H9 (cell line): ENCODE measurements around the gene CPT1A. TPM values are rescaled to one million over a fixed set of nuclear protein-coding genes. Genes with fewer than 3 reads are reported as not detected.

Experiments used
- DNase-seq: peaks from one replicate; pipeline ENCODE4 v3.0.0-alpha.2; 2017
- H2AFZ ChIP-seq: one replicate; pipeline ENCODE4 v1.6.1; 2013; ENCODE audit warnings: mild to moderate bottlenecking, low read length, control low read depth, moderate library complexity
- H2AK5ac ChIP-seq: 2 replicates; pipeline ENCODE4 v1.6.1; 2013; ENCODE audit warnings: low read length, control low read depth, mixed read lengths; ENCODE audit not compliant: insufficient read length
- H2BK120ac ChIP-seq: one replicate; pipeline ENCODE4 v1.6.1; 2013; ENCODE audit warnings: low read depth, mild to moderate bottlenecking, low read length, control low read depth, inconsistent platforms; ENCODE audit not compliant: poor library complexity, severe bottlenecking
- H2BK12ac ChIP-seq: 2 replicates; pipeline ENCODE4 v1.6.1; 2013; ENCODE audit warnings: low read length, control low read depth, mixed read lengths, low read depth; ENCODE audit not compliant: insufficient read length
- H2BK15ac ChIP-seq: 2 replicates; pipeline ENCODE4 v1.6.1; 2013; ENCODE audit warnings: low read depth, low read length, control low read depth
- H2BK20ac ChIP-seq: one replicate; pipeline ENCODE4 v1.6.1; 2013; ENCODE audit warnings: low read depth, mild to moderate bottlenecking, low read length, control low read depth, inconsistent platforms; ENCODE audit not compliant: poor library complexity, severe bottlenecking
- H2BK5ac ChIP-seq: 2 replicates; pipeline ENCODE4 v1.6.1; 2013; ENCODE audit warnings: low read length, control low read depth, mixed read lengths; ENCODE audit not compliant: insufficient read length
- H3K14ac ChIP-seq: 2 replicates; pipeline ENCODE4 v1.6.1; 2013; ENCODE audit warnings: low read length, control low read depth; ENCODE audit not compliant: insufficient read depth
- H3K18ac ChIP-seq: 2 replicates; pipeline ENCODE4 v1.6.1; 2013; ENCODE audit warnings: low read depth, mild to moderate bottlenecking, mixed read lengths, low read length, control low read depth; ENCODE audit not compliant: insufficient read length
- H3K23ac ChIP-seq: 2 replicates; pipeline ENCODE4 v1.6.1; 2013; ENCODE audit warnings: low read length, control low read depth, mixed read lengths, low read depth; ENCODE audit not compliant: insufficient read length
- H3K23me2 ChIP-seq: 2 replicates; pipeline ENCODE4 v1.6.1; 2013; ENCODE audit warnings: low read depth, mild to moderate bottlenecking, mixed read lengths, low read length, control low read depth; ENCODE audit not compliant: insufficient read length, poor library complexity, severe bottlenecking
- H3K27ac ChIP-seq: 2 replicates; pipeline ENCODE4 v1.5.1; 2013; ENCODE audit warnings: low read length, control low read depth, mixed read lengths, low read depth; ENCODE audit not compliant: insufficient read length
- H3K27me3 ChIP-seq: 2 replicates; pipeline ENCODE4 v1.6.1; 2013; ENCODE audit warnings: low read length, control low read depth, inconsistent platforms; ENCODE audit not compliant: insufficient read depth
- H3K4ac ChIP-seq: 2 replicates; pipeline ENCODE4 v1.6.1; 2013; ENCODE audit warnings: low read depth, mild to moderate bottlenecking, control low read depth, inconsistent platforms, low read length, moderate library complexity
- H3K4me1 ChIP-seq: 2 replicates; pipeline ENCODE4 v1.6.1; 2013; ENCODE audit warnings: low read length, control low read depth, inconsistent platforms; ENCODE audit not compliant: insufficient read depth
- H3K4me2 ChIP-seq: 2 replicates; pipeline ENCODE4 v1.6.1; 2013; ENCODE audit warnings: low read length, control low read depth, mixed read lengths; ENCODE audit not compliant: insufficient read length, insufficient read depth
- H3K56ac ChIP-seq: 2 replicates; pipeline ENCODE4 v1.6.1; 2013; ENCODE audit warnings: low read depth, mild to moderate bottlenecking, mixed read lengths, low read length, control low read depth; ENCODE audit not compliant: insufficient read length
- H3K79me1 ChIP-seq: 2 replicates; pipeline ENCODE4 v1.6.1; 2013; ENCODE audit warnings: low read depth, mild to moderate bottlenecking, moderate library complexity, low read length, control low read depth, inconsistent platforms; ENCODE audit not compliant: insufficient read depth, poor library complexity, severe bottlenecking
- H3K79me2 ChIP-seq: 2 replicates; pipeline ENCODE4 v1.6.1; 2013; ENCODE audit warnings: low read length, control low read depth, inconsistent platforms; ENCODE audit not compliant: insufficient read depth
- H3K9ac ChIP-seq: 2 replicates; pipeline ENCODE4 v1.6.1; 2013; ENCODE audit warnings: low read length, control low read depth, mixed read lengths; ENCODE audit not compliant: insufficient read length; ENCODE audit errors: extremely low read depth
- H3K9me3 ChIP-seq: one replicate; pipeline ENCODE4 v1.6.1; 2013; ENCODE audit warnings: low read depth, low read length, inconsistent platforms; ENCODE audit not compliant: control insufficient read depth
- H3T11ph ChIP-seq: one replicate; pipeline ENCODE4 v1.6.1; 2013; ENCODE audit warnings: mild to moderate bottlenecking, low read length, control low read depth, inconsistent platforms
- H4K20me1 ChIP-seq: one replicate; pipeline ENCODE4 v1.6.1; 2013; ENCODE audit not compliant: control insufficient read depth, insufficient read length, insufficient read depth
- H4K5ac ChIP-seq: 2 replicates; pipeline ENCODE4 v1.6.1; 2013; ENCODE audit warnings: low read depth, mild to moderate bottlenecking, mixed read lengths, low read length, control low read depth; ENCODE audit not compliant: insufficient read length
- H4K8ac ChIP-seq: replicated peaks from 2 replicates; pipeline ENCODE4 v1.6.1; 2013; ENCODE audit warnings: low read length, control low read depth, mixed read lengths, low read depth; ENCODE audit not compliant: insufficient read length
- H4K91ac ChIP-seq: 2 replicates; pipeline ENCODE4 v1.6.1; 2013; ENCODE audit warnings: low read depth, mild to moderate bottlenecking, moderate library complexity, mixed read lengths, low read length, control low read depth; ENCODE audit not compliant: insufficient read length
- H3K27ac Mint-ChIP-seq, 3 experiments: 2 replicates in 2 of 3; 3 replicates in 1 of 3; pipeline ENCODE4 v1.8.0; 2020 to 2021; ENCODE audit warnings: mixed read lengths in 3 of 3, mild to moderate bottlenecking in 1 of 3, moderate library complexity in 1 of 3
- H3K27me3 Mint-ChIP-seq: 2 replicates; pipeline ENCODE4 v1.8.0; 2021; ENCODE audit warnings: low read depth, mild to moderate bottlenecking, moderate library complexity, mixed read lengths
- H3K36me3 Mint-ChIP-seq, 3 experiments: 2 replicates in 2 of 3; 3 replicates in 1 of 3; pipeline ENCODE4 v1.8.0; 2020 to 2021; ENCODE audit warnings: low read depth in 3 of 3, mixed read lengths in 3 of 3; ENCODE audit not compliant: insufficient read depth in 1 of 3
- H3K4me1 Mint-ChIP-seq, 2 experiments: 2 replicates each; pipeline ENCODE4 v1.8.0; 2020; ENCODE audit warnings: mixed read lengths in 2 of 2
- H3K4me3 Mint-ChIP-seq, 2 experiments: 2 replicates in 1 of 2; 3 replicates in 1 of 2; pipeline ENCODE4 v1.8.0; 2020 to 2021; ENCODE audit warnings: mild to moderate bottlenecking in 2 of 2, mixed read lengths in 2 of 2, moderate library complexity in 1 of 2
- H3K9me3 Mint-ChIP-seq, 2 experiments: 2 replicates in 1 of 2; 3 replicates in 1 of 2; pipeline ENCODE4 v1.8.0; 2020; ENCODE audit warnings: mild to moderate bottlenecking in 2 of 2, mixed read lengths in 2 of 2, moderate library complexity in 1 of 2
- WGBS: extraction: QIAGEN DNeasy Blood & Tissue Kit; methylation state at CpG from one replicate; pipeline ENCODE4 v1.1.7; 2013; ENCODE audit warnings: missing lambda C conversion rate, low lambda C conversion rate, mixed read lengths; ENCODE audit not compliant: insufficient read length; ENCODE audit errors: extremely low coverage; 5-methylcytosine and 5-hydroxymethylcytosine counted together
- total RNA-seq: library from RNA; stranded (reverse); gene quantifications from 2 replicates; pipeline ENCODE4 v1.2.1, GENCODE V29; 2021
- TF ChIP-seq, protein P1 (sequence below): fragments of 200-600 bp; sonication (generic); conservative IDR thresholded peaks from 3 replicates; pipeline ENCODE4 v1.8.0; 2021; ENCODE audit warnings: antibody characterized with exemption, mild to moderate bottlenecking

The CPT1A gene
- total RNA-seq, 1 experiment from 2014 or later, result 7.5 TPM

DNA sequence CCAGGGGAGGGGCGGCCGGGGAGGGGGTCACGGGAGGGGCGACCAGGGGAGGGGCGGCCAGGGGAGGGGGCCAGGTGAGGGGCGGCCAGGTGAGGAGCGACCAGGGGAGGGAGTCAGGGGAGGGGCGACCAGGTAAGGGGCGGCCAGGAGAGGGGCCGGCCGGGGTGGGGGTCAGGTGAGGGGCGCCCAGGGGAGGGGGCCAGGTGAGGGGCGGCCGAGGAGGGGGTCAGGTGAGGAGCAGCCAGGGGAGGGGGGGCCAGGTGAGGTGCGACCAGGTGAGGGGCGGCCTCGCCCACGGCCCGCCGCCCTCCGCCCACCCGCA is 90.8 kb downstream of the CPT1A start:
- H3K27me3 ChIP-seq, result no peaks in the 10 kb centered on the region
- no peak overlapping the region for H3K27ac ChIP-seq
- no peak overlapping the region for H3K18ac ChIP-seq
- peaks cover 13% of the 10 kb centered on the region for H3K23me2 ChIP-seq
- H3K9ac ChIP-seq, result no peak overlapping the region
- no peak overlapping the region for H2BK15ac ChIP-seq
- peaks cover 40 to 44% of the 10 kb centered on the region in 2 experiments for H3K4me1 Mint-ChIP-seq
- no peak for DNase-seq
- no peaks in the 10 kb centered on the region; a peak in 1 of 5 replicates for H3K9me3 Mint-ChIP-seq
- no peak overlapping the region for H3K4ac ChIP-seq
- H3K4me1 ChIP-seq, result peaks cover 3% of the 10 kb centered on the region
- peak overlapping the region; percentile 92; the same call in 1 of the 2 replicates for H3K14ac ChIP-seq
- no peak overlapping the region for H2BK20ac ChIP-seq
- no peaks in the 10 kb centered on the region; the same call in 1 of the 2 replicates for H3K79me2 ChIP-seq
- H4K20me1 ChIP-seq, result no peaks in the 10 kb centered on the region
- H3K56ac ChIP-seq, result no peak overlapping the region
- H3K27ac Mint-ChIP-seq, result no peak overlapping the region
- H3K4me2 ChIP-seq, result no peak overlapping the region
- no peak overlapping the region for H3K23ac ChIP-seq
- no peak overlapping the region for H4K8ac ChIP-seq
- no peak overlapping the region for H4K91ac ChIP-seq
- WGBS, result no CpG with 5 or more reads among the region's 22 CpGs
- no peaks in the 10 kb centered on the region for H3K9me3 ChIP-seq
- H3K27me3 Mint-ChIP-seq, result 0 out of 2 replicates have a peak, but pooled peaks cover 2% of the 10 kb centered on the region
- H3T11ph ChIP-seq, result no peak overlapping the region
- no peak overlapping the region for H2BK120ac ChIP-seq
- H3K36me3 Mint-ChIP-seq, result peaks cover 10 to 30% (median 29%) of the 10 kb centered on the region in 3 experiments; a peak in 6 of 7 replicates
- H2AK5ac ChIP-seq, result no peak overlapping the region
- H3K4me3 Mint-ChIP-seq, result peak overlapping the region; percentile 61 to 86; a peak in 3 of 5 replicates
- H2BK5ac ChIP-seq, result no peak overlapping the region
- H2AFZ ChIP-seq, result no peak overlapping the region
- no peaks in the 10 kb centered on the region for H3K79me1 ChIP-seq
- TF ChIP-seq, protein P1, sequence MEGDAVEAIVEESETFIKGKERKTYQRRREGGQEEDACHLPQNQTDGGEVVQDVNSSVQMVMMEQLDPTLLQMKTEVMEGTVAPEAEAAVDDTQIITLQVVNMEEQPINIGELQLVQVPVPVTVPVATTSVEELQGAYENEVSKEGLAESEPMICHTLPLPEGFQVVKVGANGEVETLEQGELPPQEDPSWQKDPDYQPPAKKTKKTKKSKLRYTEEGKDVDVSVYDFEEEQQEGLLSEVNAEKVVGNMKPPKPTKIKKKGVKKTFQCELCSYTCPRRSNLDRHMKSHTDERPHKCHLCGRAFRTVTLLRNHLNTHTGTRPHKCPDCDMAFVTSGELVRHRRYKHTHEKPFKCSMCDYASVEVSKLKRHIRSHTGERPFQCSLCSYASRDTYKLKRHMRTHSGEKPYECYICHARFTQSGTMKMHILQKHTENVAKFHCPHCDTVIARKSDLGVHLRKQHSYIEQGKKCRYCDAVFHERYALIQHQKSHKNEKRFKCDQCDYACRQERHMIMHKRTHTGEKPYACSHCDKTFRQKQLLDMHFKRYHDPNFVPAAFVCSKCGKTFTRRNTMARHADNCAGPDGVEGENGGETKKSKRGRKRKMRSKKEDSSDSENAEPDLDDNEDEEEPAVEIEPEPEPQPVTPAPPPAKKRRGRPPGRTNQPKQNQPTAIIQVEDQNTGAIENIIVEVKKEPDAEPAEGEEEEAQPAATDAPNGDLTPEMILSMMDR, result no peak
- no peak overlapping the region for H4K5ac ChIP-seq
- H2BK12ac ChIP-seq, result no peak overlapping the region
